C4-2B (cell line): ENCODE data around the gene MINDY4.

ENCODE experiments used
- ZFX ChIP-seq: fragments of 450-650 bp; IDR thresholded peaks from 2 replicates; pipeline ENCODE4 v1.6.1; 2017
- TF ChIP-seq, protein P1 (sequence below): fragments of 450-650 bp; conservative IDR thresholded peaks from 2 replicates; pipeline ENCODE4 v1.5.1; 2017; ENCODE audit warnings: mild to moderate bottlenecking

DNA sequence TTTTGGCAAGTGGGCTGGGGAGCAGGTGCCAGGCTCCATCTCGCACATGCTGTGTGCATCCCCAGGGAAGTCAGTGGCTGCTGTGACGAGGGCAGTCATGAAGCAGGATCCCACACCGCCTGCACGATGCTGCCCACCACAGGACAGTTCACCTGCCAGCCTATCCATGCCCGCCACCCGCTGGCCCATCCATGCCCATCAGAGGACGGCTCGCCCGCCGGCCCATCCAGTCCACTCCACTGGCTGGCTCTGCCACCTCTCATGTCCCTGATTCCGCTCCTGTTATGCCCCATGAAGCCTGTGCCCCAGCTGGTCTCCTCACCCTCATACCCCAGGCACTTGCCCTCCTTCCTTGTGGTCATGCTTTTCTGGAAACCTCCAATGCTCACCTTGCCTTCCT is 37.5 kb upstream of the MINDY4 start:
- TF ChIP-seq, protein P1, sequence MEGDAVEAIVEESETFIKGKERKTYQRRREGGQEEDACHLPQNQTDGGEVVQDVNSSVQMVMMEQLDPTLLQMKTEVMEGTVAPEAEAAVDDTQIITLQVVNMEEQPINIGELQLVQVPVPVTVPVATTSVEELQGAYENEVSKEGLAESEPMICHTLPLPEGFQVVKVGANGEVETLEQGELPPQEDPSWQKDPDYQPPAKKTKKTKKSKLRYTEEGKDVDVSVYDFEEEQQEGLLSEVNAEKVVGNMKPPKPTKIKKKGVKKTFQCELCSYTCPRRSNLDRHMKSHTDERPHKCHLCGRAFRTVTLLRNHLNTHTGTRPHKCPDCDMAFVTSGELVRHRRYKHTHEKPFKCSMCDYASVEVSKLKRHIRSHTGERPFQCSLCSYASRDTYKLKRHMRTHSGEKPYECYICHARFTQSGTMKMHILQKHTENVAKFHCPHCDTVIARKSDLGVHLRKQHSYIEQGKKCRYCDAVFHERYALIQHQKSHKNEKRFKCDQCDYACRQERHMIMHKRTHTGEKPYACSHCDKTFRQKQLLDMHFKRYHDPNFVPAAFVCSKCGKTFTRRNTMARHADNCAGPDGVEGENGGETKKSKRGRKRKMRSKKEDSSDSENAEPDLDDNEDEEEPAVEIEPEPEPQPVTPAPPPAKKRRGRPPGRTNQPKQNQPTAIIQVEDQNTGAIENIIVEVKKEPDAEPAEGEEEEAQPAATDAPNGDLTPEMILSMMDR = no peak
- no peak for TF ChIP-seq ZFX
